Uterus (tissue), 2 donors: ENCODE data around the gene ALDH1A1.

Experiments
- CTCF ChIP-seq, 4 experiments: fragments of 200-600 bp in 2 of 4; fragments of 450-650 bp in 2 of 4; sonication (generic) in 2 of 4; IDR thresholded peaks; one replicate each; pipeline ENCODE4 v1.5.1; 2016 to 2019; ENCODE audit warnings: antibody characterized with exemption in 4 of 4, mild to moderate bottlenecking in 2 of 4, moderate library complexity in 1 of 4
- POLR2A ChIP-seq, 2 donors: fragments of 450-650 bp; IDR thresholded peaks; one replicate each; pipeline ENCODE4 v1.6.1; 2016; ENCODE audit warnings: antibody characterized with exemption in 2 of 2, mild to moderate bottlenecking in 1 of 2, moderate library complexity in 1 of 2

GRCh38 chr9:72971411-72971810 lies 18.6 kb upstream of the ALDH1A1 start:
- no peak for TF ChIP-seq CTCF (IDR thresholded peaks at IDR 0.05)
- TF ChIP-seq POLR2A (IDR thresholded peaks at IDR 0.05): no peak
